B cell (primary cell): ENCODE measurements around the gene CYP26B1. TPM values are rescaled to one million over a fixed set of nuclear protein-coding genes. Genes with fewer than 3 reads are reported as not detected.

Source experiments
- ATAC-seq: fragments of 200-7000 bp; cut with Tn5 transposase; one replicate; pipeline ENCODE4 v1.10.0; 2021; ENCODE audit warnings: low read depth, mild to moderate bottlenecking, moderate number of reproducible peaks, moderate library complexity
- CTCF ChIA-PET: fragments of 350-600 bp; sonication (Branson Sonifier 250); formaldehyde crosslinking; loops from one replicate; lab custom pipeline; 2021; ENCODE audit warnings: antibody characterized with exemption, inconsistent platforms; lab: Charles Lee
- POLR2A ChIA-PET: fragments of 350-600 bp; sonication (Branson Sonifier 250); formaldehyde crosslinking; loops from one replicate; lab custom pipeline; 2021; ENCODE audit warnings: antibody characterized with exemption; lab: Charles Lee
- DNase-seq: peaks from one replicate; pipeline ENCODE4 v3.0.0; 2013
- H2AFZ ChIP-seq: 2 replicates; pipeline ENCODE4 v1.6.1; 2012; ENCODE audit warnings: mild to moderate bottlenecking, low read depth, low read length; ENCODE audit not compliant: insufficient read depth, poor library complexity, severe bottlenecking
- H3K27ac ChIP-seq, 2 donors: 1 replicate in 1 of 2; 2 replicates in 1 of 2; pipeline ENCODE4 v1.5.1; 2012 to 2013; ENCODE audit warnings: low read length in 2 of 2, mild to moderate bottlenecking in 2 of 2, moderate library complexity in 1 of 2
- H3K27me3 ChIP-seq, 4 experiments: fragments of 200-600 bp in 1 of 4; sonication (generic) in 1 of 4; replicated peaks in 1 of 4; 1 replicate in 2 of 4; 2 replicates in 2 of 4; pipeline versions ENCODE4 v1.6.1 to v1.7.0; 2013 to 2016; ENCODE audit warnings: low read length in 3 of 4, mild to moderate bottlenecking in 2 of 4, mixed read lengths in 1 of 4, moderate library complexity in 1 of 4; ENCODE audit not compliant: insufficient read depth in 4 of 4, control insufficient read depth in 3 of 4; ENCODE audit errors: control extremely low read depth in 1 of 4
- H3K36me3 ChIP-seq, 2 experiments: replicated peaks in 1 of 2; 1 replicate in 1 of 2; 2 replicates in 1 of 2; pipeline versions ENCODE4 v1.6.1 to v1.7.1; 2013; ENCODE audit warnings: low read length in 1 of 2; ENCODE audit not compliant: insufficient read depth in 2 of 2, control insufficient read depth in 1 of 2; ENCODE audit errors: control extremely low read depth in 1 of 2, extremely low read depth in 1 of 2
- H3K4me1 ChIP-seq, 2 donors: fragments of 200-600 bp in 1 of 2; sonication (generic) in 1 of 2; 1 replicate in 1 of 2; 2 replicates in 1 of 2; pipeline versions ENCODE4 v1.5.1 to v1.6.1; 2013 to 2017; ENCODE audit warnings: low read length in 2 of 2; ENCODE audit not compliant: control insufficient read depth in 2 of 2, insufficient read depth in 2 of 2
- H3K4me2 ChIP-seq: replicated peaks from 2 replicates; pipeline ENCODE3; 2012; ENCODE audit warnings: mild to moderate bottlenecking, low read depth, low read length; ENCODE audit not compliant: poor library complexity, severe bottlenecking
- H3K4me3 ChIP-seq, 5 experiments: fragments of 200-600 bp in 1 of 5; sonication (generic) in 1 of 5; 1 replicate in 3 of 5; 2 replicates in 2 of 5; pipeline versions ENCODE4 v1.5.1 to v1.7.0; 2011 to 2016; ENCODE audit warnings: low read length in 4 of 5, mild to moderate bottlenecking in 4 of 5, low read depth in 2 of 5, control low read depth in 1 of 5, moderate library complexity in 1 of 5; ENCODE audit not compliant: insufficient read depth in 1 of 5; ENCODE audit errors: control extremely low read depth in 1 of 5, extremely low read depth in 1 of 5
- H3K79me2 ChIP-seq: fragments of 200-600 bp; sonication (generic); one replicate; pipeline ENCODE4 v1.6.0; 2016; ENCODE audit warnings: low read length; ENCODE audit not compliant: control insufficient read depth, insufficient read depth
- H3K9ac ChIP-seq: fragments of 200-600 bp; sonication (generic); 2 replicates; pipeline ENCODE4 v1.6.1; 2017; ENCODE audit warnings: mild to moderate bottlenecking, low read length, moderate library complexity
- H3K9me3 ChIP-seq, 3 donors: one replicate each; pipeline versions ENCODE4 v1.6.1 to v1.7.1; 2013; ENCODE audit warnings: low read length in 2 of 3; ENCODE audit not compliant: control insufficient read depth in 2 of 3, insufficient read depth in 1 of 3; ENCODE audit errors: control extremely low read depth in 1 of 3
- H4K20me1 ChIP-seq: 2 replicates; pipeline ENCODE4 v1.6.0; 2012; ENCODE audit warnings: mild to moderate bottlenecking, low read length; ENCODE audit not compliant: insufficient read depth, control insufficient read depth, poor library complexity, severe bottlenecking
- H3K27ac Mint-ChIP-seq: one replicate; pipeline ENCODE4 v1.8.0; 2021; ENCODE audit warnings: mixed read lengths
- H3K27me3 Mint-ChIP-seq: one replicate; pipeline ENCODE4 v1.8.0; 2021; ENCODE audit warnings: mixed read lengths
- H3K4me1 Mint-ChIP-seq: one replicate; pipeline ENCODE4 v1.8.0; 2021; ENCODE audit warnings: mixed read lengths
- H3K4me3 Mint-ChIP-seq: one replicate; pipeline ENCODE4 v1.8.0; 2021; ENCODE audit warnings: mixed read lengths
- H3K9me3 Mint-ChIP-seq: one replicate; pipeline ENCODE4 v1.8.0; 2022; ENCODE audit warnings: mixed read lengths; ENCODE audit not compliant: insufficient read depth
- CTCF ChIP-seq: fragments of 200-600 bp; IDR thresholded peaks from one replicate; pipeline ENCODE4 v1.8.0; 2022; ENCODE audit warnings: antibody characterized with exemption, mild to moderate bottlenecking
- EZH2 ChIP-seq: IDR thresholded peaks from 2 replicates; pipeline ENCODE4 v1.6.1; 2012; ENCODE audit warnings: borderline replicate concordance, low read depth, mild to moderate bottlenecking, moderate library complexity, low read length; ENCODE audit not compliant: insufficient read depth, poor library complexity, severe bottlenecking
- WGBS: methylation state at CpG from one replicate; pipeline ENCODE4 v1.1.5; 2013; ENCODE audit warnings: missing lambda C conversion rate; ENCODE audit not compliant: insufficient coverage; 5-methylcytosine and 5-hydroxymethylcytosine counted together
- intact Hi-C: fragments of 100-400 bp; cut with micrococcal nuclease; formaldehyde crosslinking; loops from one replicate; pipeline ENCODE4 v1.10.0; 2022
- polyA plus RNA-seq: library from polyadenylated mRNA; depleted of rRNA; stranded (reverse); fragments of >200 nt; gene quantifications from 2 replicates; pipeline ENCODE4 v1.2.3, GENCODE V29; 2012
- total RNA-seq, 2 donors: library from RNA; stranded (reverse); fragments of 120-200 nt in 1 of 2; gene quantifications; 1 replicate in 1 of 2; 2 replicates in 1 of 2; pipeline versions ENCODE4 v1.2.3 to v1.2.4, GENCODE V29; 2013 to 2022

CYP26B1 gene
- total and polyA plus RNA-seq, 2 donors (not counting 1 experiment from before 2014, with no cell fraction given): not detected

DNA sequence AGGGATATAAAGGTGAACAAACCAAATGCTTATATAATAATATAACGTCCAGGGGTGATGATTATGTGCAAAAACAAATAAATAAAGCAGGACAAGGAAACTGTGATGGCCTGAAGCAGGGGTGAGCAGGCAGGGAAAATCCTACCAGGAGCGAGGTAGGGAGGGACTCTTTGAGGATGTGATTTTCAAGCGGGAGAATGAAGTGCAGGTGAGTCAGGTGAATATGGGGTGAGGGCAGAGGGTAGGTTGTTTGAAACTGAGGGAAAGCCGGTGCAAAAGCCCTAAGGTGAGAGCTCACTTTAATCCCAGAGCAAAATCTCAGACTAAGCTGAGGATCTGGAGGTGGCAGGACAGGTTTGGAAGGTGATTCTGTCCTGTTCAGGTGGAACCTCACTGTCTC lies 40.7 kb downstream of the CYP26B1 start:
- no peak overlapping the region for H3K27ac Mint-ChIP-seq

More for the DNA sequence above, 40.7 kb downstream of the CYP26B1 start:
- Mint-ChIP-seq H3K4me3 (no peak overlapping the region), H3K9me3 (peaks cover 2% of the 10 kb centered on the region), H3K4me1 (no peaks in the 10 kb centered on the region), H3K27me3 (peaks cover 11% of the 10 kb centered on the region)
- 87% methylated on average over 3 of the region's 4 CpGs for WGBS
- Histone ChIP-seq H4K20me1 (no peaks in the 10 kb centered on the region), H3K4me2 (no peak overlapping the region), H3K27me3 (no peaks in the 10 kb centered on the region), H3K9ac (no peak overlapping the region), H3K4me3 (no peak overlapping the region), H3K79me2 (no peaks in the 10 kb centered on the region), H3K9me3 (peaks cover 0 to 7% (median 0%) of the 10 kb centered on the region in 3 donors), H3K27ac (no peak overlapping the region), H3K36me3 (no peaks in the 10 kb centered on the region), H3K4me1 (no peaks in the 10 kb centered on the region), H2AFZ (no peak overlapping the region)
- ChIA-PET CTCF (no interaction called here), POLR2A (no interaction called here)
- intact Hi-C loops: no loop called here
- ATAC-seq (no peak), DNase-seq (no peak)
- no peak for TF ChIP-seq EZH2
- no peak for TF ChIP-seq CTCF
